Fibroblast of mammary gland (primary cell): Measurements from ENCODE around the gene WFDC11.

Experiments
- DNase-seq: peaks from one replicate; pipeline ENCODE4 v3.0.0-alpha.2; 2010; ENCODE audit warnings: low read depth
- H3K4me3 ChIP-seq: 2 replicates; pipeline ENCODE4 v1.5.1; 2011; ENCODE audit warnings: low read depth, mild to moderate bottlenecking, low read length, moderate library complexity; ENCODE audit not compliant: control insufficient read depth
- CTCF ChIP-seq: conservative IDR thresholded peaks from 2 replicates; pipeline ENCODE4 v1.5.1; 2011; ENCODE audit warnings: low read depth, low read length, inconsistent platforms; ENCODE audit not compliant: control insufficient read depth, insufficient read depth

Gene WFDC11

GRCh38 chr20:45639687-45640086 lies 30.4 kb downstream of the WFDC11 start:
- TF ChIP-seq CTCF, result no peak
- no peak overlapping the region for H3K4me3 ChIP-seq
- no peak for DNase-seq

- no peak for TF ChIP-seq CTCF
- no peak for DNase-seq
- H3K4me3 ChIP-seq, result no peak overlapping the region
These were observed 33.5 kb downstream of the WFDC11 start for GRCh38 chr20:45636513-45636912.

- no peak for TF ChIP-seq CTCF
- no peak within 1 kb of the TSS for H3K4me3 ChIP-seq
- DNase-seq, result no peak
These were observed 38.9 kb downstream of the WFDC11 start, which contains the start of gene WFDC9 for GRCh38 chr20:45631184-45631583. WFDC9 (minus strand) TSS chr20:45631284; CDS start chr20:45610181, 21,103 bp downstream.

- TF ChIP-seq CTCF, result no peak
- H3K4me3 ChIP-seq, result no peak overlapping the region
- DNase-seq, result peak; percentile 10
These were observed 39.7 kb downstream of the WFDC11 start for GRCh38 chr20:45630371-45630770.

- no peak within 1 kb of the TSS for H3K4me3 ChIP-seq
- peak; percentile 74 for DNase-seq
- peak; percentile 91 for TF ChIP-seq CTCF
These were observed 40.4 kb downstream of the WFDC11 start, which contains the start of gene WFDC10A for GRCh38 chr20:45629496-45630100. WFDC10A (plus strand) TSS chr20:45629739; CDS start chr20:45629814, 75 bp downstream.

- no peak overlapping the region for H3K4me3 ChIP-seq
- TF ChIP-seq CTCF, result no peak
- no peak for DNase-seq
These were observed 43.5 kb downstream of the WFDC11 start for GRCh38 chr20:45626540-45626939.
